Astrocyte (in vitro differentiated cells and primary cell): ENCODE data around the gene ALOXE3. TPM values are rescaled to one million over a fixed set of nuclear protein-coding genes. Genes with fewer than 3 reads are reported as not detected.

Experiments
- DNase-seq: peaks from one replicate; pipeline ENCODE4 v3.0.0-alpha.2; 2010; ENCODE audit warnings: low read depth
- FAIRE-seq: peaks from 2 replicates; lab custom pipeline; 2011; peaks lifted over from hg19 to GRCh38; lab: Jason Lieb, UNC
- H2AFZ ChIP-seq: 2 replicates; pipeline ENCODE4 v1.6.0; 2012; ENCODE audit warnings: low read depth, low read length, inconsistent platforms
- H3K27ac ChIP-seq: 2 replicates; pipeline ENCODE4 v1.5.1; 2011; ENCODE audit warnings: low read depth, low read length, inconsistent platforms
- H3K27me3 ChIP-seq: 2 replicates; pipeline ENCODE4 v1.6.0; 2011; ENCODE audit warnings: low read length, inconsistent platforms; ENCODE audit not compliant: insufficient read depth
- H3K36me3 ChIP-seq: 2 replicates; pipeline ENCODE4 v1.5.1; 2011; ENCODE audit warnings: low read length, inconsistent platforms; ENCODE audit not compliant: insufficient read depth
- H3K4me1 ChIP-seq: 2 replicates; pipeline ENCODE4 v1.5.1; 2011; ENCODE audit warnings: low read length, inconsistent platforms; ENCODE audit not compliant: insufficient read depth
- H3K4me2 ChIP-seq: 2 replicates; pipeline ENCODE4 v1.6.0; 2012; ENCODE audit warnings: low read length, inconsistent platforms
- H3K4me3 ChIP-seq: 2 replicates; pipeline ENCODE4 v1.5.1; 2011; ENCODE audit warnings: low read depth, mild to moderate bottlenecking, low read length, inconsistent platforms; ENCODE audit not compliant: insufficient read depth
- H3K79me2 ChIP-seq: 2 replicates; pipeline ENCODE4 v1.6.0; 2012; ENCODE audit warnings: mild to moderate bottlenecking, low read length, inconsistent platforms; ENCODE audit not compliant: insufficient read depth
- H3K9ac ChIP-seq: 2 replicates; pipeline ENCODE4 v1.6.0; 2012; ENCODE audit warnings: mild to moderate bottlenecking, low read length, inconsistent platforms
- H3K9me3 ChIP-seq: 2 replicates; pipeline ENCODE4 v1.5.1; 2012; ENCODE audit warnings: low read depth, mild to moderate bottlenecking, low read length, inconsistent platforms; ENCODE audit not compliant: insufficient read depth
- H4K20me1 ChIP-seq: 2 replicates; pipeline ENCODE4 v1.6.0; 2012; ENCODE audit warnings: low read length, inconsistent platforms; ENCODE audit not compliant: insufficient read depth
- H3K27ac Mint-ChIP-seq: one replicate; pipeline ENCODE4 v1.8.0; 2021; ENCODE audit warnings: mild to moderate bottlenecking, mixed read lengths; ENCODE audit not compliant: unreplicated experiment
- H3K27me3 Mint-ChIP-seq: one replicate; pipeline ENCODE4 v1.8.0; 2021; ENCODE audit warnings: low read depth, mixed read lengths; ENCODE audit not compliant: unreplicated experiment
- H3K36me3 Mint-ChIP-seq: one replicate; pipeline ENCODE4 v1.8.0; 2021; ENCODE audit warnings: low read depth, mixed read lengths; ENCODE audit not compliant: unreplicated experiment
- H3K4me1 Mint-ChIP-seq: one replicate; pipeline ENCODE4 v1.8.0; 2021; ENCODE audit warnings: low read depth, mixed read lengths; ENCODE audit not compliant: unreplicated experiment
- H3K4me3 Mint-ChIP-seq: one replicate; pipeline ENCODE4 v1.8.0; 2021; ENCODE audit warnings: mild to moderate bottlenecking, moderate library complexity, mixed read lengths; ENCODE audit not compliant: unreplicated experiment
- H3K9me3 Mint-ChIP-seq: one replicate; pipeline ENCODE4 v1.8.0; 2021; ENCODE audit warnings: mild to moderate bottlenecking, mixed read lengths; ENCODE audit not compliant: unreplicated experiment
- EZH2 ChIP-seq: IDR thresholded peaks from 2 replicates; pipeline ENCODE4 v1.6.1; 2012; ENCODE audit warnings: mild to moderate bottlenecking, low read length, inconsistent platforms; ENCODE audit not compliant: insufficient read depth
- total RNA-seq: library from RNA; stranded (reverse); gene quantifications from 2 replicates; pipeline ENCODE4 v1.2.1, GENCODE V29; 2021
- TF ChIP-seq, protein P1 (sequence below): IDR thresholded peaks from 2 replicates; pipeline ENCODE4 v1.5.1; 2011; ENCODE audit warnings: low read depth, mild to moderate bottlenecking, inconsistent platforms, low read length, moderate library complexity; ENCODE audit not compliant: insufficient read depth

ALOXE3 gene
- total RNA-seq, 1 donor from 2014 or later: 0.82 TPM

DNA sequence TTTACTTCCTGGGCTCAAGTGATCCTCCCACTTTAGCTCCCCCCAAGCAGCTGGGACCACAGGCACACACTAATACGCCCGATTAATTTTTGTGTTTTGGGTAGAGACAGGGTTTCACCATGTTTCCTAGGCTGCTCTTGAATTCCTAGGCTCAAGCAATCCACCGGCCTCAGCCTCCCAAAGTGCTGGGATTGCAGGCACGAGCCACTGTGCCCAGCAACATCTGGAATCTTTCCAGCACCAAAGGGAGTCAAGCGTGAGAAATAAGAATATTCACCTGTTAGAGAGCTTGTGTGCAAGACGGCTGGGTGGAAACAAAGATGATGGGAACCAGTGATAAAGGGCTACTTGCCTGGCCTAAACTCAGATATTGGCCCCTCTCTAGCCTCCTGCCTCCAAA is 16.6 kb downstream of the ALOXE3 start:
- Histone ChIP-seq H4K20me1 (no peaks in the 10 kb centered on the region), H3K79me2 (no peaks in the 10 kb centered on the region), H3K27ac (no peak overlapping the region), H3K4me2 (no peak overlapping the region), H3K9me3 (no peaks in the 10 kb centered on the region), H3K27me3 (peaks cover 12% of the 10 kb centered on the region), H2AFZ (no peak overlapping the region), H3K4me1 (no peaks in the 10 kb centered on the region), H3K9ac (no peak overlapping the region), H3K36me3 (no peaks in the 10 kb centered on the region), H3K4me3 (no peak overlapping the region)
- FAIRE-seq (no peak), DNase-seq (no peak)
- peaks cover 6% of the 10 kb centered on the region for H3K9me3 Mint-ChIP-seq
- TF ChIP-seq, protein P1, sequence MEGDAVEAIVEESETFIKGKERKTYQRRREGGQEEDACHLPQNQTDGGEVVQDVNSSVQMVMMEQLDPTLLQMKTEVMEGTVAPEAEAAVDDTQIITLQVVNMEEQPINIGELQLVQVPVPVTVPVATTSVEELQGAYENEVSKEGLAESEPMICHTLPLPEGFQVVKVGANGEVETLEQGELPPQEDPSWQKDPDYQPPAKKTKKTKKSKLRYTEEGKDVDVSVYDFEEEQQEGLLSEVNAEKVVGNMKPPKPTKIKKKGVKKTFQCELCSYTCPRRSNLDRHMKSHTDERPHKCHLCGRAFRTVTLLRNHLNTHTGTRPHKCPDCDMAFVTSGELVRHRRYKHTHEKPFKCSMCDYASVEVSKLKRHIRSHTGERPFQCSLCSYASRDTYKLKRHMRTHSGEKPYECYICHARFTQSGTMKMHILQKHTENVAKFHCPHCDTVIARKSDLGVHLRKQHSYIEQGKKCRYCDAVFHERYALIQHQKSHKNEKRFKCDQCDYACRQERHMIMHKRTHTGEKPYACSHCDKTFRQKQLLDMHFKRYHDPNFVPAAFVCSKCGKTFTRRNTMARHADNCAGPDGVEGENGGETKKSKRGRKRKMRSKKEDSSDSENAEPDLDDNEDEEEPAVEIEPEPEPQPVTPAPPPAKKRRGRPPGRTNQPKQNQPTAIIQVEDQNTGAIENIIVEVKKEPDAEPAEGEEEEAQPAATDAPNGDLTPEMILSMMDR: no peak
- TF ChIP-seq EZH2: no peak
- H3K27ac Mint-ChIP-seq: no peak overlapping the region
- no peaks in the 10 kb centered on the region for H3K36me3 Mint-ChIP-seq
- peaks cover 30% of the 10 kb centered on the region for H3K27me3 Mint-ChIP-seq
- peaks cover 4% of the 10 kb centered on the region for H3K4me1 Mint-ChIP-seq
- no peak overlapping the region for H3K4me3 Mint-ChIP-seq

GRCh38 chr17:8100763-8101162 is 17.6 kb downstream of the ALOXE3 start:
- DNase-seq: no peak
- no peak overlapping the region for H3K4me2 ChIP-seq
- no peaks in the 10 kb centered on the region for H3K36me3 ChIP-seq
- H3K9ac ChIP-seq: no peak overlapping the region
- H4K20me1 ChIP-seq: no peaks in the 10 kb centered on the region
- H3K79me2 ChIP-seq: no peaks in the 10 kb centered on the region
- FAIRE-seq: no peak
- Mint-ChIP-seq H3K27me3 (peaks cover 34% of the 10 kb centered on the region), H3K4me3 (no peak overlapping the region), H3K4me1 (no peaks in the 10 kb centered on the region), H3K27ac (no peak overlapping the region), H3K9me3 (peaks cover 4% of the 10 kb centered on the region), H3K36me3 (no peaks in the 10 kb centered on the region)
- no peak overlapping the region for H2AFZ ChIP-seq
- no peak overlapping the region for H3K4me3 ChIP-seq
- H3K27ac ChIP-seq: no peak overlapping the region
- TF ChIP-seq, protein P1: no peak
- TF ChIP-seq EZH2: no peak
- no peaks in the 10 kb centered on the region for H3K9me3 ChIP-seq
- no peaks in the 10 kb centered on the region for H3K4me1 ChIP-seq
- peaks cover 14% of the 10 kb centered on the region for H3K27me3 ChIP-seq

- TF ChIP-seq EZH2: no peak
- TF ChIP-seq, protein P1: no peak
- Mint-ChIP-seq H3K27me3 (peaks cover 37% of the 10 kb centered on the region), H3K9me3 (peaks cover 4% of the 10 kb centered on the region), H3K27ac (no peak overlapping the region), H3K4me1 (no peaks in the 10 kb centered on the region), H3K36me3 (no peaks in the 10 kb centered on the region), H3K4me3 (no peak overlapping the region)
- Histone ChIP-seq H3K9ac (no peak overlapping the region), H3K27ac (no peak overlapping the region), H3K9me3 (no peaks in the 10 kb centered on the region), H3K79me2 (no peaks in the 10 kb centered on the region), H2AFZ (no peak overlapping the region), H3K4me2 (no peak overlapping the region), H4K20me1 (no peaks in the 10 kb centered on the region), H3K27me3 (peaks cover 21% of the 10 kb centered on the region), H3K36me3 (no peaks in the 10 kb centered on the region), H3K4me3 (no peak overlapping the region), H3K4me1 (no peaks in the 10 kb centered on the region)
- no peak for FAIRE-seq
- no peak for DNase-seq
Observed at GRCh38 chr17:8100111-8100510, 18.2 kb downstream of the ALOXE3 start.
